K562 (cell line): ENCODE measurements around the gene CCDC90B. TPM values are rescaled to one million over a fixed set of nuclear protein-coding genes. Genes with fewer than 3 reads are reported as not detected.
A peak's percentile ranks its signal among the peaks of the same experiment; 100 is the strongest.

Experiments
- CXXC5 ChIP-seq: fragments of 250-450 bp; sonication (Bioruptor Pico); IDR thresholded peaks from 2 replicates; pipeline ENCODE4 v1.8.0; 2022; ENCODE audit warnings: inconsistent platforms, mild to moderate bottlenecking, moderate library complexity
- DACH1 ChIP-seq: fragments of 450-650 bp; IDR thresholded peaks from 2 replicates; pipeline ENCODE4 v1.6.1; 2018; ENCODE audit not compliant: partially characterized antibody
- DIDO1 ChIP-seq: fragments of 450-650 bp; IDR thresholded peaks from 2 replicates; pipeline ENCODE4 v1.6.1; 2016; ENCODE audit warnings: low read depth, missing biosample characterization, missing genetic modification characterization
- DMBX1 ChIP-seq: fragments of 250-450 bp; sonication (Bioruptor Pico); IDR thresholded peaks from 2 replicates; pipeline ENCODE4 v1.8.0; 2022; ENCODE audit warnings: inconsistent platforms, mild to moderate bottlenecking, moderate library complexity, borderline replicate concordance
- ELF1 ChIP-seq: fragments of 200-800 bp; sonication (Bioruptor generic); IDR thresholded peaks from 2 replicates; pipeline ENCODE4 v1.6.1; 2016; ENCODE audit warnings: missing genetic modification characterization, missing compliant biosample characterization
- HMG20A ChIP-seq: fragments of 450-650 bp; formaldehyde crosslinking; conservative IDR thresholded peaks from 2 replicates; pipeline ENCODE4 v1.4.0; 2020; ENCODE audit warnings: mild to moderate bottlenecking, mixed read lengths
- IFI16 ChIP-seq: fragments of 250-450 bp; sonication (Bioruptor Pico); IDR thresholded peaks from 2 replicates; pipeline ENCODE4 v2.1.2; 2022; ENCODE audit warnings: mild to moderate bottlenecking, inconsistent platforms
- JUND ChIP-seq, 2 experiments: IDR thresholded peaks; 2 replicates in 1 of 2; 3 replicates in 1 of 2; pipeline ENCODE4 v1.6.1; 2011; ENCODE audit warnings: borderline replicate concordance in 2 of 2, low read depth in 2 of 2, low read length in 2 of 2, improper control_type of control experiment in 1 of 2, missing biosample characterization in 1 of 2, missing genetic modification characterization in 1 of 2, missing genetic modification reagents in 1 of 2
- KDM5B ChIP-seq: fragments of 200-600 bp; sonication (generic); IDR thresholded peaks from 2 replicates; pipeline ENCODE4 v1.6.1; 2012; ENCODE audit warnings: low read depth, mild to moderate bottlenecking, moderate library complexity, low read length, control low read depth, inconsistent platforms; ENCODE audit not compliant: insufficient replicate concordance
- NRF1 ChIP-seq, 2 experiments: fragments of 450-650 bp; IDR thresholded peaks in 1 of 2; conservative IDR thresholded peaks in 1 of 2; 2 replicates each; pipeline ENCODE4 v1.6.1; 2014; ENCODE audit warnings: mild to moderate bottlenecking in 2 of 2
- POLR2AphosphoS2 ChIP-seq: IDR thresholded peaks from 2 replicates; pipeline ENCODE4 v1.6.1; 2012; ENCODE audit warnings: low read length, improper control_type of control experiment
- SMAD4 ChIP-seq: fragments of 250-450 bp; sonication (Bioruptor Pico); conservative IDR thresholded peaks from 2 replicates; pipeline ENCODE4 v1.8.0; 2021; ENCODE audit warnings: inconsistent platforms, mild to moderate bottlenecking, moderate library complexity
- TAF9B ChIP-seq: fragments of 450-650 bp; IDR thresholded peaks from 2 replicates; pipeline ENCODE4 v1.6.1; 2018; ENCODE audit warnings: mild to moderate bottlenecking; ENCODE audit not compliant: partially characterized antibody
- ZNF699 ChIP-seq: fragments of 250-450 bp; sonication (Bioruptor Pico); IDR thresholded peaks from 2 replicates; pipeline ENCODE4 v1.8.0; 2021; ENCODE audit warnings: mild to moderate bottlenecking, moderate library complexity; ENCODE audit not compliant: insufficient replicate concordance
- polyA plus RNA-seq, 8 experiments: library from polyadenylated mRNA; depleted of rRNA in 4 of 8; stranded (reverse) in 5 of 8; unstranded in 3 of 8; fragments of >200 nt; fragmentation: Nextera tagmentation in 2 of 8; fragmentation: Illumina TruSeq in 1 of 8; extraction: Ambion mirVana in 2 of 8; extraction: Trizol in 1 of 8; gene quantifications; 2 replicates each; pipeline versions ENCODE4 v1.2.1 to v1.2.3, GENCODE V29; 2011 to 2014; ENCODE audit warnings: inconsistent platforms in 1 of 8, missing spikeins in 1 of 8
- total RNA-seq, 7 experiments: library from RNA; depleted of rRNA in 6 of 7; stranded (reverse); fragments of >200 nt in 6 of 7; fragmentation: Illumina TruSeq in 2 of 7; extraction: Trizol in 2 of 7; gene quantifications; 2 replicates each; pipeline versions ENCODE4 v1.2.1 to v1.2.3, GENCODE V29; 2011 to 2021; ENCODE audit warnings: low replicate concordance in 1 of 7
- TF ChIP-seq, protein P1 (sequence below): sonication (generic); formaldehyde crosslinking; IDR thresholded peaks from 2 replicates; pipeline ENCODE4 v1.8.1; 2023; ENCODE audit warnings: mild to moderate bottlenecking, missing genetic modification reagents, moderate library complexity
- TF ChIP-seq, protein P2 (sequence below), 2 experiments: fragments of 450-650 bp; IDR thresholded peaks; 2 replicates each; pipeline ENCODE4 v1.6.1; 2018; ENCODE audit warnings: mild to moderate bottlenecking in 2 of 2, low read depth in 1 of 2; ENCODE audit not compliant: partially characterized antibody in 2 of 2
- TF ChIP-seq, protein P3 (sequence below): fragments of 450-650 bp; IDR thresholded peaks from 2 replicates; pipeline ENCODE4 v1.6.1; 2017; ENCODE audit warnings: mild to moderate bottlenecking, moderate library complexity
- TF ChIP-seq, protein P4 (sequence below): sonication (generic); formaldehyde crosslinking; IDR thresholded peaks from 2 replicates; pipeline ENCODE4 v1.8.0; 2022; ENCODE audit warnings: mild to moderate bottlenecking, missing genetic modification reagents

The CCDC90B gene
- total and polyA plus RNA-seq, 9 of the 15 experiments (the other 6 are each of a cell fraction or from before 2014, with no cell fraction given) = 26.6 to 63.6 (median 51.8) TPM

DNA sequence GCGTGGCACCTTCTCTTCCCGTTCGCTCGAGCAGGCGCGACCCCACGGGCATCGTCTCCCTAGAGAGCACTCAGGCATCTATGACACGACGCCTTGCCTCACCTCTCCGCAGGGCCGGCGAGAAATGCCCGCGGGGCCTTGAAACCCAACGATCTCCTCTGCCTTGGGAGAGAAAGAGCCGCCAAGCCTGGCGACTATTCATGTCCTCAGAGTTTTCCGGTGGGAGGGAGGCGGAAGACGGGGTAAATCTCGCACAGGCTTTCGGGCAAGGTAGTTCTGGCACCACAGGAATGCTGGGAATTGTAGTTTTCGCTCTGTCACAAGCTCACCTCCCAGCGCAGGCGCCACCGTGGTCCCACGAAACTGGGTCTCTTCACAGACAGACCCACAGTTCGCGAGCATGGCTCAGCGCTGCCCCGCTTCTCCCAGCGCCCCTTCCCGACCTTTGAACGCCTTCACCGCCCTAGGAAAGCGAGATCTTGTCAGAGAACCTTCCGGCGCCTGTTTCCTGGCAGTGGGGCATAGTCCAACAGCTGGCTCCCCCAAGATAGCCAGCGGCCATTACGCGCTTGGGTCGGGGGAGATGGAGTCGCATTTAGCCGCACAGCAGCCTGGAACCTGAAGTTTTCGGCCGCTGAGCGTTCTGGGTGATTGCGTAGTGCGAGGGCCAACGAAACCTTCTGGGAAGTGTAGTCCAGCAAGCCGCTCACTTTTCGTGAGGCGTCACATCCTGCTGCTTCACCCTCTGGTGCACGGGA is at the start of gene CCDC90B (continued):
- TF ChIP-seq CXXC5 (CRISPR knock-in tag) = peak; percentile 91
- TF ChIP-seq, protein P1, sequence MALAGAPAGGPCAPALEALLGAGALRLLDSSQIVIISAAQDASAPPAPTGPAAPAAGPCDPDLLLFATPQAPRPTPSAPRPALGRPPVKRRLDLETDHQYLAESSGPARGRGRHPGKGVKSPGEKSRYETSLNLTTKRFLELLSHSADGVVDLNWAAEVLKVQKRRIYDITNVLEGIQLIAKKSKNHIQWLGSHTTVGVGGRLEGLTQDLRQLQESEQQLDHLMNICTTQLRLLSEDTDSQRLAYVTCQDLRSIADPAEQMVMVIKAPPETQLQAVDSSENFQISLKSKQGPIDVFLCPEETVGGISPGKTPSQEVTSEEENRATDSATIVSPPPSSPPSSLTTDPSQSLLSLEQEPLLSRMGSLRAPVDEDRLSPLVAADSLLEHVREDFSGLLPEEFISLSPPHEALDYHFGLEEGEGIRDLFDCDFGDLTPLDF = peak; percentile 55
- peak; percentile 95 to 96 for TF ChIP-seq NRF1 (conservative IDR thresholded peaks at IDR 0.05 in 1 of 2, IDR thresholded peaks at IDR 0.05 in 1 of 2)
- TF ChIP-seq ELF1 = peak; percentile 97
- TF ChIP-seq ZNF699 = no peak
- TF ChIP-seq, protein P2, sequence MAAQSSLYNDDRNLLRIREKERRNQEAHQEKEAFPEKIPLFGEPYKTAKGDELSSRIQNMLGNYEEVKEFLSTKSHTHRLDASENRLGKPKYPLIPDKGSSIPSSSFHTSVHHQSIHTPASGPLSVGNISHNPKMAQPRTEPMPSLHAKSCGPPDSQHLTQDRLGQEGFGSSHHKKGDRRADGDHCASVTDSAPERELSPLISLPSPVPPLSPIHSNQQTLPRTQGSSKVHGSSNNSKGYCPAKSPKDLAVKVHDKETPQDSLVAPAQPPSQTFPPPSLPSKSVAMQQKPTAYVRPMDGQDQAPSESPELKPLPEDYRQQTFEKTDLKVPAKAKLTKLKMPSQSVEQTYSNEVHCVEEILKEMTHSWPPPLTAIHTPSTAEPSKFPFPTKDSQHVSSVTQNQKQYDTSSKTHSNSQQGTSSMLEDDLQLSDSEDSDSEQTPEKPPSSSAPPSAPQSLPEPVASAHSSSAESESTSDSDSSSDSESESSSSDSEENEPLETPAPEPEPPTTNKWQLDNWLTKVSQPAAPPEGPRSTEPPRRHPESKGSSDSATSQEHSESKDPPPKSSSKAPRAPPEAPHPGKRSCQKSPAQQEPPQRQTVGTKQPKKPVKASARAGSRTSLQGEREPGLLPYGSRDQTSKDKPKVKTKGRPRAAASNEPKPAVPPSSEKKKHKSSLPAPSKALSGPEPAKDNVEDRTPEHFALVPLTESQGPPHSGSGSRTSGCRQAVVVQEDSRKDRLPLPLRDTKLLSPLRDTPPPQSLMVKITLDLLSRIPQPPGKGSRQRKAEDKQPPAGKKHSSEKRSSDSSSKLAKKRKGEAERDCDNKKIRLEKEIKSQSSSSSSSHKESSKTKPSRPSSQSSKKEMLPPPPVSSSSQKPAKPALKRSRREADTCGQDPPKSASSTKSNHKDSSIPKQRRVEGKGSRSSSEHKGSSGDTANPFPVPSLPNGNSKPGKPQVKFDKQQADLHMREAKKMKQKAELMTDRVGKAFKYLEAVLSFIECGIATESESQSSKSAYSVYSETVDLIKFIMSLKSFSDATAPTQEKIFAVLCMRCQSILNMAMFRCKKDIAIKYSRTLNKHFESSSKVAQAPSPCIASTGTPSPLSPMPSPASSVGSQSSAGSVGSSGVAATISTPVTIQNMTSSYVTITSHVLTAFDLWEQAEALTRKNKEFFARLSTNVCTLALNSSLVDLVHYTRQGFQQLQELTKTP (IDR thresholded peaks at IDR 0.05; ENCODE audit: low read depth in 1 of 2, partially characterized antibody in 2 of 2) = peak; percentile 58 to 97
- TF ChIP-seq SMAD4 (CRISPR knock-in tag) = no peak; the same call in 1 of the 2 replicates
- peak; percentile 93 for TF ChIP-seq DACH1
- TF ChIP-seq IFI16 = no peak
- TF ChIP-seq POLR2AphosphoS2 = peak; percentile 88
- TF ChIP-seq, protein P3, sequence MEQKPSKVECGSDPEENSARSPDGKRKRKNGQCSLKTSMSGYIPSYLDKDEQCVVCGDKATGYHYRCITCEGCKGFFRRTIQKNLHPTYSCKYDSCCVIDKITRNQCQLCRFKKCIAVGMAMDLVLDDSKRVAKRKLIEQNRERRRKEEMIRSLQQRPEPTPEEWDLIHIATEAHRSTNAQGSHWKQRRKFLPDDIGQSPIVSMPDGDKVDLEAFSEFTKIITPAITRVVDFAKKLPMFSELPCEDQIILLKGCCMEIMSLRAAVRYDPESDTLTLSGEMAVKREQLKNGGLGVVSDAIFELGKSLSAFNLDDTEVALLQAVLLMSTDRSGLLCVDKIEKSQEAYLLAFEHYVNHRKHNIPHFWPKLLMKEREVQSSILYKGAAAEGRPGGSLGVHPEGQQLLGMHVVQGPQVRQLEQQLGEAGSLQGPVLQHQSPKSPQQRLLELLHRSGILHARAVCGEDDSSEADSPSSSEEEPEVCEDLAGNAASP = no peak
- TF ChIP-seq HMG20A (CRISPR knock-in tag) = no peak
- TF ChIP-seq, protein P4, sequence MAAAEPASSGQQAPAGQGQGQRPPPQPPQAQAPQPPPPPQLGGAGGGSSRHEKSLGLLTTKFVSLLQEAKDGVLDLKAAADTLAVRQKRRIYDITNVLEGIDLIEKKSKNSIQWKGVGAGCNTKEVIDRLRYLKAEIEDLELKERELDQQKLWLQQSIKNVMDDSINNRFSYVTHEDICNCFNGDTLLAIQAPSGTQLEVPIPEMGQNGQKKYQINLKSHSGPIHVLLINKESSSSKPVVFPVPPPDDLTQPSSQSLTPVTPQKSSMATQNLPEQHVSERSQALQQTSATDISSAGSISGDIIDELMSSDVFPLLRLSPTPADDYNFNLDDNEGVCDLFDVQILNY (CRISPR knock-in tag) = peak; percentile 86; the same call in 1 of the 2 replicates
- TF ChIP-seq DIDO1 = peak; percentile 62
- peak; percentile 95 for TF ChIP-seq KDM5B
- peak; percentile 85 for TF ChIP-seq JUND (IDR thresholded peaks at IDR 0.05; ENCODE audit: borderline replicate concordance, low read depth, low read length)
- TF ChIP-seq JUND (tag; IDR thresholded peaks at IDR 0.05; ENCODE audit: borderline replicate concordance, low read depth, low read length) = peak; percentile 66; the same call in 1 of the 3 replicates
- TF ChIP-seq DMBX1 (CRISPR knock-in tag) = peak; percentile 32; the same call in 1 of the 2 replicates
- peak; percentile 97 for TF ChIP-seq TAF9B
